Measurements from ENCODE around the gene SBNO2. TPM values are rescaled to one million over a fixed set of nuclear protein-coding genes. Genes with fewer than 3 reads are reported as not detected.

The SBNO2 gene
- total RNA-seq, 1 experiment from 2014 or later, result 97.8 TPM

DNA sequence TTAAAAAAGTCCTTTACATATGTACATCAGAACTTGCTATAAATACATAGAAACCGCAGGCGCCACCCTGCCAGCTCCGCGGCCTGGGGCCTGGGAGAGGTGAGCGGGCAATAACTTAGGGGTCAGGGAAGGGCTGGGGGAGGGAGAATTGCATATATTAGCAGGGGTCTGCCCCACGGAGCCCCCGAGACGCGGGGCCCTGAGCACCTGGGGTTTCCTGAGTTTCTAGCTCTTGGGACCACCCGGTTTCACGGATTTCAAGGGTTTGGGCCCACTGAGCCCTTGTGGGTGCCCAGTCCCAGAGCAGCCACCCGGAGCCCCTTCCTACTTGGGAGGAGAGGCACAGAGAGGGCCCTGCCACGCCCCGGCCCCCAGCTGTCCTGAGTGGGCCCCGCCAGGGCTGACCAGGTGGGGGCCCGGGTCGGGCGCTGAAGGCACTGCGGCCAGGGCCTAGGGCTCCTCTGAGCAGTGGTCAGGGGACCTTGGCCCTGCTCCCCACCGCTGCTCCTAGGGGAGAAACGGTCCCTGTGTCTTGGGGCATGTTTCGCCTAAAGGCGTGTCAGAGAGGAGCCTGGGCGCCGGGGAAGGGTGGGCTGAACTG is 66.3 kb downstream of the SBNO2 start:
- TF ChIP-seq, protein P1, sequence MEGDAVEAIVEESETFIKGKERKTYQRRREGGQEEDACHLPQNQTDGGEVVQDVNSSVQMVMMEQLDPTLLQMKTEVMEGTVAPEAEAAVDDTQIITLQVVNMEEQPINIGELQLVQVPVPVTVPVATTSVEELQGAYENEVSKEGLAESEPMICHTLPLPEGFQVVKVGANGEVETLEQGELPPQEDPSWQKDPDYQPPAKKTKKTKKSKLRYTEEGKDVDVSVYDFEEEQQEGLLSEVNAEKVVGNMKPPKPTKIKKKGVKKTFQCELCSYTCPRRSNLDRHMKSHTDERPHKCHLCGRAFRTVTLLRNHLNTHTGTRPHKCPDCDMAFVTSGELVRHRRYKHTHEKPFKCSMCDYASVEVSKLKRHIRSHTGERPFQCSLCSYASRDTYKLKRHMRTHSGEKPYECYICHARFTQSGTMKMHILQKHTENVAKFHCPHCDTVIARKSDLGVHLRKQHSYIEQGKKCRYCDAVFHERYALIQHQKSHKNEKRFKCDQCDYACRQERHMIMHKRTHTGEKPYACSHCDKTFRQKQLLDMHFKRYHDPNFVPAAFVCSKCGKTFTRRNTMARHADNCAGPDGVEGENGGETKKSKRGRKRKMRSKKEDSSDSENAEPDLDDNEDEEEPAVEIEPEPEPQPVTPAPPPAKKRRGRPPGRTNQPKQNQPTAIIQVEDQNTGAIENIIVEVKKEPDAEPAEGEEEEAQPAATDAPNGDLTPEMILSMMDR (IDR thresholded peaks at IDR 0.05; ENCODE audit: unreplicated experiment), result no peak
- peaks cover 63% of the 10 kb centered on the region for H3K36me3 Mint-ChIP-seq (ENCODE audit: insufficient read depth, unreplicated experiment)

DNA sequence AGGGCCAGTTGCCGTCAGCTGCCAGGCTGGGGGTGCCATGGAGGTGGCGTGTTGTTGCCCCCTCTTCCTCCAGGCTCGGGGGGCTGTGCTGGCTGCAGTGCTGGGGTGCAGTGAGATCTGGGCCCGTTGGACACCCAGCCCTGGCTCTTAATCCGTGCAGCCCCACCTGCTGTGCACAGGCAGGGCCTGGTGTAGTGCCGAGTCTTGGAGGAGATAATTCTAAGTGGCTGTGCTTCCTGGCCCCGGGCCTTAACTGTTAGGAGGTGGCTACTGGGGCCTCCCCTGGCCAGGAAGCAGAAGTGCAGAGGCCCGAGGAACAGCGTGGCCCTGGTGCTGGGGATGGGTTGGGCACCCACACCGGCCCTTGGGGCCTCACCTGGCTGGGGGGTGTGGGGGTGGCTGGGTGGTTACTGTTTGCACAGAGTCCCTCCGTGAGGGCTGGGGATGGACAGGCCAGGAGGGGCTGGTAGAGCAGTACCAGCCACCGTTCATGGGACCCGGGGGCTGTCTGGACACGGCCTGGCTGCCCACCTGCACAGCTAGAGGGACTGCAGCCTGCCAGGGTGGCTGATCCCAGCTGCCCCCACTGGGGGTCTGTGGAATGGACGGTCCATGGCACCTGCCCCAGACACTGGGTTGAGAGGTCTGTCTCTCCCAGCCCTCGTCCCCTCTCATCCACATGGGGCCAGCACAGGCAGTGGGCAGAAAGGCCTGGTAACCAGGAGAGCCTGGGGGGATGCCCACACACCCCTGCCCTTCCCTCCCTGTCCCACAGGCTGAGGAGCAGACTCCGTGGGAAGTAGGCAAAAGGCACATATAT is 67.0 kb downstream of the SBNO2 start:
- peak overlapping the region; percentile 50 for H3K27ac Mint-ChIP-seq (ENCODE audit: unreplicated experiment)
- CTCF ChIA-PET, result no interaction called here
- DNase-seq, result peak; percentile 54
- no peaks in the 10 kb centered on the region for H3K9me3 Mint-ChIP-seq (ENCODE audit: low read depth, unreplicated experiment)
- H3K36me3 Mint-ChIP-seq (ENCODE audit: insufficient read depth, unreplicated experiment), result peaks cover 63% of the 10 kb centered on the region
- intact Hi-C loops (cut with micrococcal nuclease; ENCODE audit: unreplicated experiment), result no loop called here
- no peak overlapping the region for H3K4me3 Mint-ChIP-seq (ENCODE audit: low read depth, unreplicated experiment)
- H3K4me1 Mint-ChIP-seq (ENCODE audit: low read depth, unreplicated experiment), result no peaks in the 10 kb centered on the region
- H3K27me3 Mint-ChIP-seq (ENCODE audit: unreplicated experiment), result no peaks in the 10 kb centered on the region
- no TSS peak for BruUV-seq (replicated peaks)
- TF ChIP-seq, protein P1 (IDR thresholded peaks at IDR 0.05; ENCODE audit: unreplicated experiment), result no peak

More for the DNA sequence above, 66.3 kb downstream of the SBNO2 start:
- Mint-ChIP-seq H3K27ac (ENCODE audit: unreplicated experiment) (no peak overlapping the region), H3K27me3 (ENCODE audit: unreplicated experiment) (no peaks in the 10 kb centered on the region), H3K4me1 (ENCODE audit: low read depth, unreplicated experiment) (no peaks in the 10 kb centered on the region), H3K9me3 (ENCODE audit: low read depth, unreplicated experiment) (no peaks in the 10 kb centered on the region), H3K4me3 (ENCODE audit: low read depth, unreplicated experiment) (no peak overlapping the region)
- DNase-seq, result no peak
- intact Hi-C loops (cut with micrococcal nuclease; ENCODE audit: unreplicated experiment), result no loop called here
- no TSS peak for BruUV-seq (replicated peaks)
- CTCF ChIA-PET, result no interaction called here

DNA sequence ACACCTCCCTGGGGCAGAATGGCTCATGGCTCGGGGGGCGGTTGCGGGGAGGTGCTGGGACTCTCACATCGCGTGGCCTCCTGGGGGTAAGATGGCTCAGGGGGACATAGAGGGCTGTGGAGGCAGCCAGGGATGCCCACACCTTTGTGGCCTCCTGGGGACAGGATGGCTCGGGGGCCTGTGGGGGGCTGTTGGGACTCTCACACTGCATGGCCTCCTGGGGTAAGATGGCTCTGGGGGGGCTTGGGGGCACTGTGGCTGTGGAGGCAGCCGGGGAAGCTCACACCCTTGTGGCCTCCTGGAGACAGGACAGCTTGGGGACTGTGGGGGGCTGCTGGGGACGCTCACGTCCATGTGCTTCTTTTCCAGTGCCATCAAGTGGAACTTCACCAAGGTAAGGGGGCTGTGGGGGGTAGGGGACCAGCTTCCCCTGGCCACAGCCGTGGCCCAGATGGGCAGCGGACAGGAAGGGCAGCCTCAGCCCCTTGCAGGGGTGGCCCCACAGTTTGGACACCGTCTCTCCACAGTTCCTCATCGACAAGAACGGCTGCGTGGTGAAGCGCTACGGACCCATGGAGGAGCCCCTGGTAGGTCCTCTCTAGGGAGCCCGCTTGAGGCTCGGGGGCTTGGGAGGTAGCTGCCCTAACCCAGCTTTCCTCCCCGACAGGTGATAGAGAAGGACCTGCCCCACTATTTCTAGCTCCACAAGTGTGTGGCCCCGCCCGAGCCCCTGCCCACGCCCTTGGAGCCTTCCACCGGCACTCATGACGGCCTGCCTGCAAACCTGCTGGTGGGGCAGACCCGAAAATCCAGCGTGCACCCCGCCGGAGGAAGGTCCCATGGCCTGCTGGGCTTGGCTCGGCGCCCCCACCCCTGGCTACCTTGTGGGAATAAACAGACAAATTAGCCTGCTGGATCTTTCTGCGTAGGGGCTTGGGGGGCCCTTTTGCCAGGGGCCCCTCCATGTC is 67.9 kb downstream of the SBNO2 start:
- CTCF ChIA-PET, result interaction anchor here (0.6 kb wide), 1 partner anchor 9 kb away, joined by 3 read pairs; no protein-coding TSS in a partner anchor
- H3K4me3 Mint-ChIP-seq (ENCODE audit: low read depth, unreplicated experiment), result peak overlapping the region; percentile 50
- H3K9me3 Mint-ChIP-seq (ENCODE audit: low read depth, unreplicated experiment), result no peaks in the 10 kb centered on the region
- peak overlapping the region; percentile 50 for H3K27ac Mint-ChIP-seq (ENCODE audit: unreplicated experiment)
- H3K4me1 Mint-ChIP-seq (ENCODE audit: low read depth, unreplicated experiment), result no peaks in the 10 kb centered on the region
- peaks cover 62% of the 10 kb centered on the region for H3K36me3 Mint-ChIP-seq (ENCODE audit: insufficient read depth, unreplicated experiment)
- no peaks in the 10 kb centered on the region for H3K27me3 Mint-ChIP-seq (ENCODE audit: unreplicated experiment)
- intact Hi-C loops (cut with micrococcal nuclease; ENCODE audit: unreplicated experiment), result no loop called here
- BruUV-seq (replicated peaks), result TSS peak; percentile 72
- DNase-seq, result no peak
- TF ChIP-seq, protein P1 (IDR thresholded peaks at IDR 0.05; ENCODE audit: unreplicated experiment), result no peak
